Endodermal cell (in vitro differentiated cells): ENCODE data around the gene MCM3AP. TPM values are rescaled to one million over a fixed set of nuclear protein-coding genes. Genes with fewer than 3 reads are reported as not detected.

Source experiments
- DNase-seq: peaks from one replicate; pipeline ENCODE4 v3.0.0-alpha.2; 2017
- H3K27ac ChIP-seq: 2 replicates; pipeline ENCODE4 v1.5.1; 2013; ENCODE audit warnings: mild to moderate bottlenecking, low read depth, low read length, moderate library complexity
- H3K27me3 ChIP-seq: 2 replicates; pipeline ENCODE4 v1.6.1; 2013; ENCODE audit warnings: mild to moderate bottlenecking, low read length, moderate library complexity; ENCODE audit not compliant: insufficient read depth, control insufficient read depth, poor library complexity, severe bottlenecking
- H3K36me3 ChIP-seq: 2 replicates; pipeline ENCODE4 v1.7.0; 2013; ENCODE audit warnings: mild to moderate bottlenecking, low read length, moderate library complexity; ENCODE audit not compliant: control insufficient read depth, insufficient read depth
- H3K4me1 ChIP-seq: one replicate; pipeline ENCODE4 v1.7.0; 2013; ENCODE audit warnings: low read length; ENCODE audit not compliant: control insufficient read depth, insufficient read depth
- H3K4me3 ChIP-seq: 2 replicates; pipeline ENCODE4 v1.5.1; 2013; ENCODE audit warnings: mild to moderate bottlenecking, low read length, moderate library complexity
- H3K9ac ChIP-seq: 2 replicates; pipeline ENCODE4 v1.6.1; 2013; ENCODE audit warnings: mild to moderate bottlenecking, low read length, moderate library complexity; ENCODE audit not compliant: poor library complexity, severe bottlenecking; ENCODE audit errors: extremely low read depth
- H3K9me3 ChIP-seq: 2 replicates; pipeline ENCODE4 v1.6.1; 2013; ENCODE audit warnings: mild to moderate bottlenecking, low read length, moderate library complexity; ENCODE audit not compliant: control insufficient read depth
- H3K27ac Mint-ChIP-seq: 2 replicates; pipeline ENCODE4 v1.8.0; 2020; ENCODE audit warnings: mixed read lengths
- H3K27me3 Mint-ChIP-seq: 2 replicates; pipeline ENCODE4 v1.8.0; 2021; ENCODE audit warnings: mild to moderate bottlenecking, mixed read lengths; ENCODE audit not compliant: insufficient read depth
- H3K36me3 Mint-ChIP-seq: 2 replicates; pipeline ENCODE4 v1.8.0; 2020; ENCODE audit warnings: low read depth, mixed read lengths
- H3K4me1 Mint-ChIP-seq: 2 replicates; pipeline ENCODE4 v1.8.0; 2020; ENCODE audit warnings: mixed read lengths
- H3K4me3 Mint-ChIP-seq: 2 replicates; pipeline ENCODE4 v1.8.0; 2020; ENCODE audit warnings: mild to moderate bottlenecking, moderate library complexity, mixed read lengths
- H3K9me3 Mint-ChIP-seq: 2 replicates; pipeline ENCODE4 v1.8.0; 2020; ENCODE audit warnings: mild to moderate bottlenecking, mixed read lengths
- WGBS, 2 experiments: methylation state at CpG; one replicate each; pipeline versions ENCODE4 v1.1.5 to v1.1.7; 2013; ENCODE audit warnings: missing lambda C conversion rate in 2 of 2, mixed read lengths in 1 of 2; ENCODE audit not compliant: insufficient coverage in 1 of 2, insufficient read length in 1 of 2; 5-methylcytosine and 5-hydroxymethylcytosine counted together
- total RNA-seq, 2 donors: library from RNA; stranded (reverse); fragmentation: NEBNext Ultra II Directional in 1 of 2; extraction: Animal tissue kit (Norgen Biotek cat#: 25700) in 1 of 2; gene quantifications; 2 replicates in 1 of 2; 3 replicates in 1 of 2; pipeline ENCODE4 v1.2.1, GENCODE V29; 2021
- TF ChIP-seq, protein P1 (sequence below): fragments of 200-600 bp; sonication (generic); conservative IDR thresholded peaks from 2 replicates; pipeline ENCODE4 v1.5.0; 2021; ENCODE audit warnings: antibody characterized with exemption, mild to moderate bottlenecking

The MCM3AP gene
- total RNA-seq, 2 donors from 2014 or later, result 120 to 161 TPM

DNA sequence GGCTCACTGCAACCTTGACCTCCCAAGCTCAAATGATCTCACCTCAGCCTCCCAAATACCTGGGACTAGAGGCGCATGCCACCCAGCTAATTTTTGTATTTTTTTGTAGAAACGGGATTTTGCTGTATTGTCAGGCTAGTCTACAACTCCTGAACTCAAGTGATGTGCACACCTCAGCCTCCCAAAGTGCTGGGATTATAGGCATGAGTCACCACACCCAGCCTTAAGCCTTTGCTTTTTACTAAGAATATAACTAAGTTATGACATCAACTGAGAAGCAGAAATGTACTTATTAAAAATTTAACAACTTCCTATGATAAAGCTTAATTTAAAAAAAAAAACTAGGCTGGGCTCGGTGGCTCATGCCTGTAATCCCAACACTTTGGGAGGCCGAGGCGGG, 47.9 kb downstream of the MCM3AP start:
- Histone ChIP-seq H3K4me1 (no peaks in the 10 kb centered on the region), H3K36me3 (peaks cover 96% of the 10 kb centered on the region), H3K4me3 (no peak overlapping the region), H3K27ac (no peak overlapping the region), H3K9me3 (peaks cover 3% of the 10 kb centered on the region), H3K27me3 (no peaks in the 10 kb centered on the region), H3K9ac (no peak overlapping the region)
- Mint-ChIP-seq H3K4me1 (no peaks in the 10 kb centered on the region), H3K4me3 (no peak overlapping the region), H3K9me3 (no peaks in the 10 kb centered on the region), H3K27me3 (no peaks in the 10 kb centered on the region), H3K36me3 (peaks cover 81% of the 10 kb centered on the region), H3K27ac (no peak overlapping the region)
- no peak for DNase-seq
- TF ChIP-seq, protein P1, sequence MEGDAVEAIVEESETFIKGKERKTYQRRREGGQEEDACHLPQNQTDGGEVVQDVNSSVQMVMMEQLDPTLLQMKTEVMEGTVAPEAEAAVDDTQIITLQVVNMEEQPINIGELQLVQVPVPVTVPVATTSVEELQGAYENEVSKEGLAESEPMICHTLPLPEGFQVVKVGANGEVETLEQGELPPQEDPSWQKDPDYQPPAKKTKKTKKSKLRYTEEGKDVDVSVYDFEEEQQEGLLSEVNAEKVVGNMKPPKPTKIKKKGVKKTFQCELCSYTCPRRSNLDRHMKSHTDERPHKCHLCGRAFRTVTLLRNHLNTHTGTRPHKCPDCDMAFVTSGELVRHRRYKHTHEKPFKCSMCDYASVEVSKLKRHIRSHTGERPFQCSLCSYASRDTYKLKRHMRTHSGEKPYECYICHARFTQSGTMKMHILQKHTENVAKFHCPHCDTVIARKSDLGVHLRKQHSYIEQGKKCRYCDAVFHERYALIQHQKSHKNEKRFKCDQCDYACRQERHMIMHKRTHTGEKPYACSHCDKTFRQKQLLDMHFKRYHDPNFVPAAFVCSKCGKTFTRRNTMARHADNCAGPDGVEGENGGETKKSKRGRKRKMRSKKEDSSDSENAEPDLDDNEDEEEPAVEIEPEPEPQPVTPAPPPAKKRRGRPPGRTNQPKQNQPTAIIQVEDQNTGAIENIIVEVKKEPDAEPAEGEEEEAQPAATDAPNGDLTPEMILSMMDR, result no peak
- 85 to 98% methylated on average over 2 to 5 of the region's 5 CpGs for WGBS, 2 experiments

DNA sequence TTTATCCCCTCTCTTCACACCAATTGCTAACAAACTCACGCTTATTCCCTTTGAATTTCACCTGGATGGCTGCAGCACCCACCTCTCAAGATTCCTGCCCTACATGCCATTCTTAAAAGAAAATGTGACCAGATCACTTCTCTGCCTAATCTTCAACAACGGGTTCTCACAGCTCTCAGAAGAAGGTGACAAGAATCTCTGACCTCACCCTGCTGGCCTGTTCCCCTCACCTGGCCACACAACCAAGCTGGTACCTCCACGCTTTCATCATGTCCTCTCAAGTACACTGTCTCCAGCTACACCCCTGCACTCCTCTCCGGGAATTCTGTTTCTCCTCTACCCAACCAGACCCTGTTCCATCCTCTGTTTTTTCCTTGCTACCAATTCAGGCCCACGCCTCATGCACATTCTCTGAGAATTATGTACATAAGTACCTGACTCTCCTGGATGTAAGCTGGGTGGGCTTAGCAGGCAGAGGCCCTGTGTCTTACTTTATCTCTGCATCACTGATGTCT, 50.9 kb downstream of the MCM3AP start:
- H3K27me3 ChIP-seq, result no peaks in the 10 kb centered on the region
- H3K4me1 Mint-ChIP-seq, result peaks cover 3% of the 10 kb centered on the region
- no peak overlapping the region for H3K4me3 ChIP-seq
- H3K4me1 ChIP-seq, result no peaks in the 10 kb centered on the region
- no peak overlapping the region for H3K27ac ChIP-seq
- no peaks in the 10 kb centered on the region for H3K27me3 Mint-ChIP-seq
- peak; percentile 30 for DNase-seq
- H3K9ac ChIP-seq, result no peak overlapping the region
- H3K4me3 Mint-ChIP-seq, result no peak overlapping the region
- H3K9me3 ChIP-seq, result peaks cover 27% of the 10 kb centered on the region
- H3K36me3 Mint-ChIP-seq, result peaks cover 88% of the 10 kb centered on the region
- peaks cover 88% of the 10 kb centered on the region for H3K36me3 ChIP-seq
- 85 to 95% methylated on average over 5 of the region's 5 CpGs for WGBS, 2 experiments
- no peak overlapping the region for H3K27ac Mint-ChIP-seq
- TF ChIP-seq, protein P1, result no peak
- H3K9me3 Mint-ChIP-seq, result peaks cover 12% of the 10 kb centered on the region

DNA sequence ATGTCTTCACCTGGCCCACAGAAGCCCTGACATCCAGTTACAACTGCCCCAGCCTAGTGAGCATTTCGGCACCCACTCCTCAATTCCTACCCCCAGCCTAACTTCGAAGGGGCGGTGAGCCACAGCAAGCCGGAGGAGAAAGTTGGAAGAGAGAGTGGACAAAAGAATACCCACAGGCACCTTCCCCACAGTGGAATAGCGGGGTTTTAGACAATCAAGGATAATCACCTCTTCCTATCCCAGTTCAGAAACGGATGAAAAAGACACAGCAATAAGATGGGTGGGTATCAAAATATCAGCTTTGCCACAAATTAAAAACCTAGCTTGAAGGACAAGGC, 55.5 kb downstream of the MCM3AP start:
- Mint-ChIP-seq H3K27ac (peak overlapping the region; percentile 65), H3K27me3 (peaks cover 11% of the 10 kb centered on the region), H3K9me3 (peaks cover 37% of the 10 kb centered on the region), H3K36me3 (peaks cover 80% of the 10 kb centered on the region), H3K4me3 (peak overlapping the region; percentile 75), H3K4me1 (peaks cover 13% of the 10 kb centered on the region)
- peak overlapping the region; percentile 84 for H3K4me3 ChIP-seq
- peaks cover 57% of the 10 kb centered on the region for H3K36me3 ChIP-seq
- DNase-seq, result no peak
- WGBS, 2 experiments, result 94 to 96% methylated on average over 5 to 6 of the region's 6 CpGs
- H3K27me3 ChIP-seq, result no peaks in the 10 kb centered on the region
- no peak overlapping the region for H3K27ac ChIP-seq
- H3K9ac ChIP-seq, result peak overlapping the region; percentile 51
- TF ChIP-seq, protein P1, result no peak
- peaks cover 40% of the 10 kb centered on the region for H3K9me3 ChIP-seq
- peaks cover 4% of the 10 kb centered on the region for H3K4me1 ChIP-seq
